ENCODE data around the gene GRAMD1B.

- TF ChIP-seq CTCF (IDR thresholded peaks at IDR 0.05) (no peak), POLR2A (IDR thresholded peaks at IDR 0.05) (no peak)
Observed at GRCh38 chr11:123551079-123551478, 121.0 kb downstream of the GRAMD1B start.
